ENCODE measurements around the gene SMIM14.

GRCh38 chr4:39660757-39661156, 22.1 kb upstream of the SMIM14 start:
- TF ChIP-seq POLR2A (IDR thresholded peaks at IDR 0.05; ENCODE audit: low read depth, low read length) (no peak), POLR2AphosphoS5 (IDR thresholded peaks at IDR 0.05; ENCODE audit: low read depth, low read length) (no peak), TAF1 (IDR thresholded peaks at IDR 0.05; ENCODE audit: borderline replicate concordance, low read depth, low read length) (no peak)

Data from GM12892 (cell line).